CD14-positive monocyte (primary cell): Measurements from ENCODE around the gene LHX4. TPM values are rescaled to one million over a fixed set of nuclear protein-coding genes. Genes with fewer than 3 reads are reported as not detected.

Source experiments
- DNase-seq, 3 donors: peaks; one replicate each; pipeline ENCODE4 v3.0.0-alpha.2; 2011 to 2022
- H2AFZ ChIP-seq: 2 replicates; pipeline ENCODE4 v1.6.0; 2012; ENCODE audit warnings: mild to moderate bottlenecking, low read depth, low read length, inconsistent platforms; ENCODE audit not compliant: insufficient read depth, poor library complexity, severe bottlenecking
- H3K27ac ChIP-seq, 2 donors: 1 replicate in 1 of 2; 2 replicates in 1 of 2; pipeline ENCODE4 v1.5.1; 2012 to 2013; ENCODE audit warnings: low read length in 2 of 2, control low read depth in 1 of 2, inconsistent platforms in 1 of 2, low read depth in 1 of 2, mild to moderate bottlenecking in 1 of 2
- H3K27me3 ChIP-seq, 2 donors: one replicate each; pipeline versions ENCODE4 v1.6.0 to v1.6.1; 2011 to 2013; ENCODE audit warnings: low read length in 2 of 2; ENCODE audit not compliant: control insufficient read depth in 2 of 2, insufficient read depth in 2 of 2
- H3K36me3 ChIP-seq, 2 donors: replicated peaks in 1 of 2; 1 replicate in 1 of 2; 2 replicates in 1 of 2; pipeline versions ENCODE4 v1.5.1 to v1.6.1; 2012 to 2013; ENCODE audit warnings: low read length in 2 of 2, control low read depth in 1 of 2, inconsistent platforms in 1 of 2, mild to moderate bottlenecking in 1 of 2; ENCODE audit not compliant: insufficient read depth in 2 of 2, control insufficient read depth in 1 of 2
- H3K4me1 ChIP-seq, 2 donors: 1 replicate in 1 of 2; 2 replicates in 1 of 2; pipeline versions ENCODE4 v1.5.1 to v1.6.1; 2012 to 2013; ENCODE audit warnings: low read length in 2 of 2, control low read depth in 1 of 2, inconsistent platforms in 1 of 2, mild to moderate bottlenecking in 1 of 2, moderate library complexity in 1 of 2; ENCODE audit not compliant: insufficient read depth in 2 of 2, control insufficient read depth in 1 of 2
- H3K4me2 ChIP-seq: replicated peaks from 2 replicates; pipeline ENCODE3; 2012; ENCODE audit warnings: low read length, moderate library complexity, mild to moderate bottlenecking; ENCODE audit not compliant: poor library complexity, severe bottlenecking; ENCODE audit errors: extremely low read depth
- H3K4me3 ChIP-seq, 3 experiments: fragments of 200-600 bp in 1 of 3; sonication (generic) in 1 of 3; replicated peaks in 1 of 3; 1 replicate in 2 of 3; 2 replicates in 1 of 3; pipeline ENCODE4 v1.5.1; 2011 to 2013; ENCODE audit warnings: low read length in 3 of 3, mild to moderate bottlenecking in 3 of 3, control low read depth in 2 of 3, low read depth in 2 of 3, inconsistent platforms in 1 of 3, moderate library complexity in 1 of 3
- H3K79me2 ChIP-seq: 2 replicates; pipeline ENCODE4 v1.6.0; 2012; ENCODE audit warnings: mild to moderate bottlenecking, control low read depth, inconsistent platforms, low read length, moderate library complexity; ENCODE audit not compliant: insufficient read depth
- H3K9ac ChIP-seq: 2 replicates; pipeline ENCODE4 v1.6.0; 2017; ENCODE audit warnings: low read length, mild to moderate bottlenecking; ENCODE audit not compliant: insufficient read depth, poor library complexity, severe bottlenecking
- H3K9me3 ChIP-seq, 2 donors: replicated peaks in 1 of 2; 1 replicate in 1 of 2; 2 replicates in 1 of 2; pipeline versions ENCODE4 v1.5.1 to v1.6.1; 2012 to 2013; ENCODE audit warnings: low read length in 2 of 2, control low read depth in 1 of 2; ENCODE audit not compliant: control insufficient read depth in 1 of 2, insufficient read depth in 1 of 2
- H4K20me1 ChIP-seq: 2 replicates; pipeline ENCODE4 v1.6.0; 2012; ENCODE audit warnings: mild to moderate bottlenecking, low read length, control low read depth, moderate library complexity; ENCODE audit not compliant: insufficient read depth
- H3K27ac Mint-ChIP-seq, 7 donors: one replicate each; pipeline ENCODE4 v1.8.0; 2020; ENCODE audit warnings: mild to moderate bottlenecking in 7 of 7, mixed read lengths in 7 of 7, moderate library complexity in 6 of 7, inconsistent platforms in 2 of 7
- H3K27me3 Mint-ChIP-seq, 3 donors: one replicate each; pipeline ENCODE4 v1.8.0; 2021 to 2022; ENCODE audit warnings: low read depth in 3 of 3, mild to moderate bottlenecking in 3 of 3, mixed read lengths in 3 of 3, moderate library complexity in 3 of 3, inconsistent platforms in 1 of 3
- H3K36me3 Mint-ChIP-seq, 2 donors: one replicate each; pipeline ENCODE4 v1.8.0; 2020; ENCODE audit warnings: mixed read lengths in 2 of 2, inconsistent platforms in 1 of 2, mild to moderate bottlenecking in 1 of 2
- H3K4me1 Mint-ChIP-seq: one replicate; pipeline ENCODE4 v1.8.0; 2020; ENCODE audit warnings: mild to moderate bottlenecking, mixed read lengths
- H3K4me3 Mint-ChIP-seq, 2 donors: one replicate each; pipeline ENCODE4 v1.8.0; 2020; ENCODE audit warnings: mild to moderate bottlenecking in 2 of 2, mixed read lengths in 2 of 2, moderate library complexity in 1 of 2
- H3K9me3 Mint-ChIP-seq, 7 donors: one replicate each; pipeline ENCODE4 v1.8.0; 2020 to 2022; ENCODE audit warnings: mixed read lengths in 7 of 7, mild to moderate bottlenecking in 6 of 7, moderate library complexity in 6 of 7, inconsistent platforms in 2 of 7
- WGBS: methylation state at CpG from one replicate; pipeline ENCODE4 v1.1.5; 2013; ENCODE audit warnings: missing lambda C conversion rate; ENCODE audit not compliant: insufficient coverage; 5-methylcytosine and 5-hydroxymethylcytosine counted together
- intact Hi-C, 2 donors: fragments of 100-400 bp; cut with micrococcal nuclease; formaldehyde crosslinking; loops; one replicate each; pipeline versions ENCODE4 v1.15.0 to v1.15.1; 2023
- polyA plus RNA-seq, 3 donors: library from polyadenylated mRNA; depleted of rRNA in 1 of 3; unstranded in 2 of 3; stranded (reverse) in 1 of 3; fragments of 300-500 nt in 2 of 3; fragments of >200 nt in 1 of 3; fragmentation: Illumina TruSeq in 2 of 3; gene quantifications; 1 replicate in 2 of 3; 2 replicates in 1 of 3; pipeline ENCODE4 v1.2.3, GENCODE V29; 2012 to 2021
- TF ChIP-seq, protein P1 (sequence below): fragments of 200-600 bp; IDR thresholded peaks from one replicate; pipeline ENCODE4 v1.8.0; 2022; ENCODE audit warnings: antibody characterized with exemption, mild to moderate bottlenecking

LHX4 gene
- polyA plus RNA-seq, 3 donors, result not detected

DNA sequence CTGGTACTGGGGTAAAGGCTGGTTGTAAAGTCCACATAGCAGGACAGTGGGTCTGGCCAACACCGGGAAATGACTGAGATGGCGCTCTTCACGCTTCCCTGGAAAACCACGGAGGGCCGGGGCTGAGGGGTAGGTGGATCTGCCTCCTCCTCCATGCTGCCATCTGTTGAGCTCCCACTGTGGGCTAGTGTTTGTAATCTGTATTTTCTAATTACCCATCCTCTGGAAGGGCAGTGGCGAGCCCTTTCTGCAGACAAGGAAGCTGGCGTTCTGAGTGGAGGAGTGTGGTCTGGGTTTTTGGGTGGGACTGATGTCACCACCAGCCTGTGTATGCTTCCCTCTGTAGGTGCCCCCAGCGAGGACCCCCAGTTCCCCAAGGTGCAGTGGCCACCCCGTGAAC, 34.1 kb upstream of the LHX4 start:
- H3K4me2 ChIP-seq, result no peak overlapping the region
- H3K27ac ChIP-seq, result no peak overlapping the region
- H3K79me2 ChIP-seq, result no peaks in the 10 kb centered on the region
- Mint-ChIP-seq H3K27ac (no peak overlapping the region), H3K4me1 (peaks cover 4% of the 10 kb centered on the region), H3K4me3 (no peak overlapping the region), H3K36me3 (peaks cover 67 to 97% of the 10 kb centered on the region in 2 donors), H3K9me3 (peaks cover 0 to 1% (median 0%) of the 10 kb centered on the region in 7 donors), H3K27me3 (peaks cover 0 to 2% (median 0%) of the 10 kb centered on the region in 3 donors)
- H3K4me3 ChIP-seq, result no peak overlapping the region
- H2AFZ ChIP-seq, result no peak overlapping the region
- peaks cover 4% of the 10 kb centered on the region for H4K20me1 ChIP-seq
- no peak overlapping the region for H3K9ac ChIP-seq
- peaks cover 75 to 97% of the 10 kb centered on the region in 2 donors for H3K36me3 ChIP-seq
- TF ChIP-seq, protein P1, sequence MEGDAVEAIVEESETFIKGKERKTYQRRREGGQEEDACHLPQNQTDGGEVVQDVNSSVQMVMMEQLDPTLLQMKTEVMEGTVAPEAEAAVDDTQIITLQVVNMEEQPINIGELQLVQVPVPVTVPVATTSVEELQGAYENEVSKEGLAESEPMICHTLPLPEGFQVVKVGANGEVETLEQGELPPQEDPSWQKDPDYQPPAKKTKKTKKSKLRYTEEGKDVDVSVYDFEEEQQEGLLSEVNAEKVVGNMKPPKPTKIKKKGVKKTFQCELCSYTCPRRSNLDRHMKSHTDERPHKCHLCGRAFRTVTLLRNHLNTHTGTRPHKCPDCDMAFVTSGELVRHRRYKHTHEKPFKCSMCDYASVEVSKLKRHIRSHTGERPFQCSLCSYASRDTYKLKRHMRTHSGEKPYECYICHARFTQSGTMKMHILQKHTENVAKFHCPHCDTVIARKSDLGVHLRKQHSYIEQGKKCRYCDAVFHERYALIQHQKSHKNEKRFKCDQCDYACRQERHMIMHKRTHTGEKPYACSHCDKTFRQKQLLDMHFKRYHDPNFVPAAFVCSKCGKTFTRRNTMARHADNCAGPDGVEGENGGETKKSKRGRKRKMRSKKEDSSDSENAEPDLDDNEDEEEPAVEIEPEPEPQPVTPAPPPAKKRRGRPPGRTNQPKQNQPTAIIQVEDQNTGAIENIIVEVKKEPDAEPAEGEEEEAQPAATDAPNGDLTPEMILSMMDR, result no peak
- no peaks in the 10 kb centered on the region for H3K4me1 ChIP-seq
- H3K9me3 ChIP-seq, result no peaks in the 10 kb centered on the region
- intact Hi-C loops, result no loop called here
- 89% methylated on average over 5 of the region's 9 CpGs for WGBS
- no peaks in the 10 kb centered on the region for H3K27me3 ChIP-seq
- DNase-seq, result no peak

DNA sequence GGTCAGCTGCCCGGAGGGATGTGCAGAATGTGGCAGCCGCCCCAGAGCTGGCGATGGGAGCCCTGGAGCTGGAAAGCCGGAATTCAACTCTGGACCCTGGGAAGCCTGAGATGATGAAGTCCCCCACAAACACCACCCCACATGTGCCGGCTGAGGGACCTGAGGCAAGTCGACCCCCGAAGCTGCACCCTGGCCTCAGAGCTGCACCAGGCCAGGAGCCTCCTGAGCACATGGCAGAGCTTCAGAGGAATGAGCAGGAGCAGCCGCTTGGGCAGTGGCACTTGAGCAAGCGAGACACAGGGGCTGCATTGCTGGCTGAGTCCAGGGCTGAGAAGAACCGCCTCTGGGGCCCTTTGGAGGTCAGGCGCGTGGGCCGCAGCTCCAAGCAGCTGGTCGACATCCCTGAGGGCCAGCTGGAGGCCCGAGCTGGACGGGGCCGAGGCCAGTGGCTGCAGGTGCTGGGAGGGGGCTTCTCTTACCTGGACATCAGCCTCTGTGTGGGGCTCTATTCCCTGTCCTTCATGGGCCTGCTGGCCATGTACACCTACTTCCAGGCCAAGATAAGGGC, 33.5 kb upstream of the LHX4 start:
- TF ChIP-seq, protein P1, result no peak
- H4K20me1 ChIP-seq, result peaks cover 4% of the 10 kb centered on the region
- H3K9me3 ChIP-seq, result no peaks in the 10 kb centered on the region
- no peaks in the 10 kb centered on the region for H3K27me3 ChIP-seq
- Mint-ChIP-seq H3K27me3 (peaks cover 0 to 2% (median 0%) of the 10 kb centered on the region in 3 donors), H3K9me3 (peaks cover 0 to 1% (median 0%) of the 10 kb centered on the region in 7 donors), H3K36me3 (peaks cover 61 to 91% of the 10 kb centered on the region in 2 donors), H3K4me3 (no peak overlapping the region), H3K4me1 (peaks cover under 1% of the 10 kb centered on the region), H3K27ac (peak overlapping the region in 1 of 7 donors; percentile 20)
- H3K9ac ChIP-seq, result no peak overlapping the region
- H3K4me3 ChIP-seq, result no peak overlapping the region
- H3K79me2 ChIP-seq, result no peaks in the 10 kb centered on the region
- H2AFZ ChIP-seq, result no peak overlapping the region
- H3K4me1 ChIP-seq, result no peaks in the 10 kb centered on the region
- 95% methylated on average over 13 of the region's 17 CpGs for WGBS
- no peak for DNase-seq
- intact Hi-C loops, result no loop called here
- H3K4me2 ChIP-seq, result no peak overlapping the region
- H3K27ac ChIP-seq, result no peak overlapping the region
- peaks cover 69 to 92% of the 10 kb centered on the region in 2 donors for H3K36me3 ChIP-seq
